Testis (tissue), 3 donors: ENCODE measurements around the gene ZBTB22. TPM values are rescaled to one million over a fixed set of nuclear protein-coding genes. Genes with fewer than 3 reads are reported as not detected.

ENCODE experiments used
- DNase-seq: peaks from one replicate; pipeline ENCODE4 v3.0.0-alpha.2; 2019
- H3K27ac ChIP-seq, 2 donors: fragments of 200-600 bp; sonication (generic); one replicate each; pipeline ENCODE4 v1.5.1; 2019
- H3K27me3 ChIP-seq: fragments of 200-600 bp; sonication (generic); one replicate; pipeline ENCODE4 v1.5.1; 2019
- H3K36me3 ChIP-seq: fragments of 200-600 bp; sonication (generic); one replicate; pipeline ENCODE4 v1.5.1; 2017; ENCODE audit warnings: low read depth; ENCODE audit errors: missing control alignments
- H3K4me1 ChIP-seq: fragments of 200-600 bp; sonication (generic); one replicate; pipeline ENCODE4 v1.5.1; 2019
- H3K4me3 ChIP-seq, 2 donors: fragments of 200-600 bp; sonication (generic); one replicate each; pipeline ENCODE4 v1.5.1; 2017 to 2019
- H3K9me3 ChIP-seq: fragments of 200-600 bp; sonication (generic); one replicate; pipeline ENCODE4 v1.5.1; 2017
- CTCF ChIP-seq, 3 experiments: fragments of 450-650 bp in 2 of 3; fragments of 200-600 bp in 1 of 3; sonication (generic) in 1 of 3; IDR thresholded peaks; one replicate each; pipeline ENCODE4 v1.5.1; 2016 to 2019; ENCODE audit warnings: antibody characterized with exemption in 3 of 3, mild to moderate bottlenecking in 2 of 3, moderate library complexity in 1 of 3
- POLR2A ChIP-seq: fragments of 450-650 bp; IDR thresholded peaks from one replicate; pipeline ENCODE4 v1.6.1; 2017; ENCODE audit warnings: antibody characterized with exemption, mild to moderate bottlenecking, moderate library complexity
- WGBS, 2 donors: methylation state at CpG; one replicate each; pipeline ENCODE4 v1.1.5; 2018; 5-methylcytosine and 5-hydroxymethylcytosine counted together
- intact Hi-C: fragments of 100-400 bp; cut with DNase I; formaldehyde crosslinking; loops from one replicate; pipeline ENCODE4 v1.15.1; 2023; ENCODE audit warnings: low total_unique reads
- microRNA-seq, 2 donors: library from miRNA; unstranded; fragments of <30 nt; microRNA quantifications; one replicate each; pipeline ENCODE4, GENCODE V29; 2016; ENCODE audit warnings: borderline number of aligned reads in 2 of 2, borderline replicate concordance in 1 of 2
- polyA plus RNA-seq: library from polyadenylated mRNA; stranded (reverse); fragments of 350-450 nt; fragmentation: Illumina TruSeq; extraction: RNeasy Lipid Tissue Mini Kit (QIAGEN cat#74804); gene quantifications from one replicate; pipeline ENCODE4 v1.2.3, GENCODE V29; 2014; ENCODE audit warnings: low read depth, low replicate concordance; ENCODE audit not compliant: insufficient read depth
- total RNA-seq, 2 donors: library from RNA; depleted of rRNA; stranded (reverse); fragments of >200 nt; gene quantifications; one replicate each; pipeline ENCODE4 v1.2.3, GENCODE V29; 2016

The ZBTB22 gene
- total and polyA plus RNA-seq, 3 donors from 2014 or later: 13.4 to 17.1 (median 15.2) TPM

DNA sequence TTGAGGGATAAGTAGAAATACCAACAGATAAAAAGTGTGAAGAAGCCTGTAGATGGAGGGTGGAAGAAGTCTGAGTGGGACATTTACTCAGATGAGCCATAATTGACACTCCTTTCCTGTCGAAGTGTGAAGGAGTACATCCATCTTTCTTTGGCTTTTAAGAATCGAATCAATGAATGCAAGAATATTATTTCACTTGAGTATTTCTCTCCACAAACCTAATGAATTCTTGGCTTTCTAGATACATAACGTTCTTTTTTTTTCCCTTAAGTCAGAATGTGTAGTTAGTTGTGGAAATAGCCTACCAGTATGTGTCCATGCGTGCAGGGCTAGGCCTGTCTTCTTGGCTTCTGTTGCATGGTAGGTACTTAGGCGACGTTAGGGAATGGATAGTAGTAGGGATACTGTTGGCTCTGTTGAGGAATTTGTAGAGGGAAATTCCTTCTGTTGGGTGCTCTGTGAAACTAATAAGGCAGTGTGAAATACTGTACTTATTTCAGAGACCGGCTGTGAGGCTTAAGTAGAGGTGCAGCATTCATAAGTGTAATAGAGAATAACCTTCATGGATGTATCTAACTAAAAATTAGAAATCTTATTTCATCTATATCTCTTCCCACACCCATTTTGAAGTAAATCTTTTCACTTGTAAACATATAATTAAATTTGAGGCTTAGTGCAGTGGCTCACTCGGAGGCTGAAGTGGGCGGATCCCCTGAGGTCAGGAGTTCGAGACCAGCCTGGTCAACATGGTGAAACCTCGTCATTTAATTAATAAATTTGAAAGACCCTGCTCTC is 44.2 kb downstream of the ZBTB22 start:
- H3K36me3 ChIP-seq: no peaks in the 10 kb centered on the region
- H3K4me3 ChIP-seq: no peak overlapping the region
- WGBS, 2 donors: 64 to 69% methylated on average over 11 of the region's 11 CpGs
- no peak for DNase-seq
- H3K9me3 ChIP-seq: no peaks in the 10 kb centered on the region
- H3K4me1 ChIP-seq: peaks cover 32% of the 10 kb centered on the region
- no peaks in the 10 kb centered on the region for H3K27me3 ChIP-seq
- no peak overlapping the region for H3K27ac ChIP-seq
- intact Hi-C loops: loop anchor here (2.0 kb wide), 1 partner anchor 15 kb away; the partner anchor contains the start of genes PFDN6 and WDR46
- TF ChIP-seq CTCF (IDR thresholded peaks at IDR 0.05) (no peak), POLR2A (no peak)

DNA sequence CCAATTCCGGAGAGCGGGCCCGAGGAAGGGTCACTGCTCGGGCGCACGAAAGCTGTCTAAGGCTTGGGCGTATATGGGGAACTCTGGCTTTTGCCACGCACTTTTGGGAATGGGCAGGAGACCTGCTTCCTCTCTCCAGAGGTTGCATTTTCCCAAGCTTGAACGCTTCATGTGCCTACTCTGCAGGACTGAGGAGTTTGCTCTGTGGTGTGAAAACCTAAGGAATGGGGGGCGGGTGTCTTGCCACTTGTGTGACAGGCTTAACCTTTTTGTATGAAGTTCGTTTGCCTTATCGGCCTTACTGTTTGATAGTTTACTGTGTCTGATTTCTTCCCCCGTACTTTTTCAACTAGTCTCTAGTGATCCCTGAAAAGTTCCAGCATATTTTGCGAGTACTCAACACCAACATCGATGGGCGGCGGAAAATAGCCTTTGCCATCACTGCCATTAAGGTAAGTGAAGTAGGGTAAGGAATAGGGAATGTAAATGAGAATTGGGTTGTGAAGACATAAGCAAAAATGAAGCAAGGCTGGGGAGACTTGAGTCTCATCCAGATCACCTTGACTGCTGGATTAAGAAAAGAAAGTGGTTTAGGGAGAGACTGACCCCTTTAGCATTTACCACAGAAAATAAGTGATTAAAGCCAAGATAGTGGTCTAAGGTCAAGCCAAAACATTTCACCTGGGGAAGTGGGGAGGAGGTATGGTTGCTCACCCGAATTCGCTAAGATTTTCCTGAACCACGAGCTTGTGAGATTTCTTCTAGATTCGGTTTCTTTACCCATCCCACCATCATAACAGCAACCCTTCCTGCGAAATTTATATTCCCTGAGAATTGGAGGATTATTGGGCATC is 45.0 kb downstream of the ZBTB22 start:
- no peaks in the 10 kb centered on the region for H3K36me3 ChIP-seq
- intact Hi-C loops: loop anchor here (2.0 kb wide), 1 partner anchor 16 kb away; the partner anchor contains the start of genes PFDN6 and WDR46
- peak overlapping the region; percentile 82 to 88 for H3K4me3 ChIP-seq
- H3K27me3 ChIP-seq: no peaks in the 10 kb centered on the region
- peak overlapping the region; percentile 85 to 91 for H3K27ac ChIP-seq
- 11 to 13% methylated on average over 20 to 22 of the region's 22 CpGs for WGBS, 2 donors
- DNase-seq: no peak
- TF ChIP-seq POLR2A (no peak), CTCF (IDR thresholded peaks at IDR 0.05) (no peak)
- H3K9me3 ChIP-seq: no peaks in the 10 kb centered on the region
- peaks cover 32% of the 10 kb centered on the region for H3K4me1 ChIP-seq

DNA sequence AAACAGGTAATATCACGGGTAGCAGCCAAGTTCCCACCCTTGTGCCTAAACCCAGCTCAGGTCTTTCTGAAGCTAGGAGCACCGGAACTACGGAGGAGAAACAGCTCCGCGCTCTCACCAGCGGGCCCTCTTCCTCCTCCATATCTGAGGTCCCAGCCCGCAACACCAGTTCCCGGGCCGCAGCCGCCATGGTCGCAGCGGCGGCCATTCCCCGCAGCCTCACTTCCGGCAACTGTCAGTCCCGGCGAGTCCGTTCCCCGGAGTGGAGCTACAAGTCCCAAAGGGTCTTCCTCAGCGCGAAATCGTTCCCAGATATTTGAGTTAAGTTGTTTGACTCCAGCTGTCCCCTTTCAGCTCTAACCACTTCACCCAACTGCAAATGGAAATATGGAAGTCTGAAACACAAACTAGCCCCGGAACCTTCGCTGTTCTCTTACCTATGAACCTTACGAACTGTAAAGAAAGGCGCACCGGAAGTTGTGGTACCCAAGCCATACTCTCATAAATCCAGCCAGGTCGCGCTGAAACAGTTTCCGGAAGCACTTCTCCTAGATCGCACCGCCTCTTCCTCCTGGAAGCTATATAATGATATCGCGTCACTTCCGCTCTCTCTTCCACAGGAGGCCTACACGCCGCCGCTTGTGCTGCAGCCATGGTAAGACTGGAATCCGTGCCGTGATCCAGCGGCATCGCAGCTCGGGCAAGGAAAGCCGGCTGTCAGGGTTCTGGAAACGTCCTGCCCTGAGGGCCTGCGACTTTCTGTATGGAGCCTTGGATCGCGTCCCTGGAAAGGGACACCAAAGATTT is 45.9 kb downstream of the ZBTB22 start, which contains the start of the genes RPS18 and VPS52:
Gene RPS18, plus strand, starts transcription at position 608 of the 807 bp plus-strand sequence. Its CDS starts 45 bp downstream, at position 653.
Gene VPS52, minus strand, starts transcription at position 409 of the 807 bp plus-strand sequence. Its CDS starts 201 bp downstream, at position 208.
- peak; percentile 99 for DNase-seq
- 0% methylated on average over 21 to 48 of the region's 48 CpGs for WGBS, 2 donors
- Histone ChIP-seq H3K4me3 (peak within 1 kb of the TSS; percentile 82 to 88), H3K4me1 (peaks cover 28% of the 10 kb centered on the region), H3K27ac (peak within 1 kb of the TSS; percentile 85 to 91), H3K27me3 (no peaks in the 10 kb centered on the region), H3K36me3 (no peaks in the 10 kb centered on the region), H3K9me3 (no peaks in the 10 kb centered on the region)
- peak in 1 of 3 experiments; percentile 6 for TF ChIP-seq CTCF (IDR thresholded peaks at IDR 0.05)
- TF ChIP-seq POLR2A: peak; percentile 96
- intact Hi-C loops: loop anchor here (2.0 kb wide), 1 partner anchor 17 kb away; the partner anchor contains the start of genes PFDN6 and WDR46

GRCh38 chr6:33271117-33271467 is 46.5 kb downstream of the ZBTB22 start:
- 1 to 3% methylated on average over 3 to 7 of the region's 7 CpGs for WGBS, 2 donors
- no peak for DNase-seq
- Histone ChIP-seq H3K4me1 (peaks cover 23% of the 10 kb centered on the region), H3K4me3 (peak overlapping the region; percentile 82 to 88), H3K27me3 (no peaks in the 10 kb centered on the region), H3K27ac (peak overlapping the region; percentile 85 to 91), H3K36me3 (no peaks in the 10 kb centered on the region), H3K9me3 (no peaks in the 10 kb centered on the region)
- TF ChIP-seq POLR2A: no peak
- intact Hi-C loops: no loop called here

Small RNA genes within 50 kb of the gene (microRNA-seq; reads per million reads assigned to microRNA genes)
- 0 reads per million in 2 donors for gene MIR6834
- 0 reads per million in 2 donors for gene MIR6873

Other genes with a start within 250 kb of the ZBTB22 start
- gene HLA-DPA1, start 244.1 kb downstream of the ZBTB22 start, total RNA-seq: 10 to 100 TPM; 26.5 to 48.9 TPM
- gene HLA-DPA1, start 244.1 kb downstream of the ZBTB22 start, polyA plus RNA-seq: 143 TPM
- gene HLA-DPB1, start 241.8 kb downstream of the ZBTB22 start, total RNA-seq: 10 to 100 TPM; 14.4 to 39.5 TPM
- 183 TPM for gene HLA-DPB1, start 241.8 kb downstream of the ZBTB22 start, polyA plus RNA-seq
- 1 to 10 TPM; 8.6 to 8.8 TPM for gene COL11A2, start 125.3 kb downstream of the ZBTB22 start, total RNA-seq
- gene COL11A2, start 125.3 kb downstream of the ZBTB22 start, polyA plus RNA-seq: 8.2 TPM
- 10 to 100 TPM; 42.9 to 47.3 TPM for gene RXRB, start 117.1 kb downstream of the ZBTB22 start, total RNA-seq
- 45.2 TPM for gene RXRB, start 117.1 kb downstream of the ZBTB22 start, polyA plus RNA-seq
- gene SLC39A7, start 116.9 kb downstream of the ZBTB22 start, total RNA-seq: 10 to 100 TPM; 79.1 to 85.7 TPM
- gene SLC39A7, start 116.9 kb downstream of the ZBTB22 start, polyA plus RNA-seq: 87.7 TPM
- 10 to 100 TPM; 25.4 to 26.3 TPM for gene HSD17B8, start 113.1 kb downstream of the ZBTB22 start, total RNA-seq
- 11.2 TPM for gene HSD17B8, start 113.1 kb downstream of the ZBTB22 start, polyA plus RNA-seq
- gene RING1, start 109.2 kb downstream of the ZBTB22 start, total RNA-seq: 10 to 100 TPM; 36.2 to 38.0 TPM
- gene RING1, start 109.2 kb downstream of the ZBTB22 start, polyA plus RNA-seq: 60.2 TPM
- 10 to 100 TPM; 71.0 to 85.0 TPM for gene VPS52, start 45.9 kb downstream of the ZBTB22 start, total RNA-seq
- gene VPS52, start 45.9 kb downstream of the ZBTB22 start, polyA plus RNA-seq: 87.1 TPM
- gene RPS18, start 45.7 kb downstream of the ZBTB22 start, total RNA-seq: 1,000 to 10,000 TPM in 1 of 2 donors, 100 to 1,000 TPM in 1; 685 to 1,953 TPM
- gene RPS18, start 45.7 kb downstream of the ZBTB22 start, polyA plus RNA-seq: 2,185 TPM
- 10 to 100 TPM; 18.0 to 18.3 TPM for gene B3GALT4, start 40.6 kb downstream of the ZBTB22 start, total RNA-seq
- 55.4 TPM for gene B3GALT4, start 40.6 kb downstream of the ZBTB22 start, polyA plus RNA-seq
- 10 to 100 TPM; 63.2 to 71.2 TPM for gene WDR46, start 28.5 kb downstream of the ZBTB22 start, total RNA-seq
- 61.6 TPM for gene WDR46, start 28.5 kb downstream of the ZBTB22 start, polyA plus RNA-seq
- 10 to 100 TPM; 45.5 to 56.2 TPM for gene PFDN6, start 28.1 kb downstream of the ZBTB22 start, total RNA-seq
- 123 TPM for gene PFDN6, start 28.1 kb downstream of the ZBTB22 start, polyA plus RNA-seq
- gene RGL2, start 18.8 kb downstream of the ZBTB22 start, total RNA-seq: 10 to 100 TPM; 42.8 to 46.2 TPM
- 52.7 TPM for gene RGL2, start 18.8 kb downstream of the ZBTB22 start, polyA plus RNA-seq
- gene TAPBP, start 3.7 kb downstream of the ZBTB22 start, total RNA-seq: 100 to 1,000 TPM in 1 of 2 donors, 10 to 100 TPM in 1; 76.5 to 128 TPM
- gene TAPBP, start 3.7 kb downstream of the ZBTB22 start, polyA plus RNA-seq: 34.6 TPM
- 10 to 100 TPM; 61.8 to 75.3 TPM for gene DAXX, start 5.2 kb upstream of the ZBTB22 start, total RNA-seq
- gene DAXX, start 5.2 kb upstream of the ZBTB22 start, polyA plus RNA-seq: 118 TPM
- 10 to 100 TPM; 19.8 to 22.5 TPM for gene KIFC1, start 74.1 kb upstream of the ZBTB22 start, total RNA-seq
- 20.2 TPM for gene KIFC1, start 74.1 kb upstream of the ZBTB22 start, polyA plus RNA-seq
- gene PHF1, start 93.3 kb upstream of the ZBTB22 start, total RNA-seq: 100 to 1,000 TPM; 184 to 218 TPM
- 216 TPM for gene PHF1, start 93.3 kb upstream of the ZBTB22 start, polyA plus RNA-seq
- 100 to 1,000 TPM; 139 to 146 TPM for gene CUTA, start 100.4 kb upstream of the ZBTB22 start, total RNA-seq
- 132 TPM for gene CUTA, start 100.4 kb upstream of the ZBTB22 start, polyA plus RNA-seq
- gene SYNGAP1, start 102.3 kb upstream of the ZBTB22 start, total RNA-seq: 10 to 100 TPM; 29.4 to 43.9 TPM
- gene SYNGAP1, start 102.3 kb upstream of the ZBTB22 start, polyA plus RNA-seq: 31.5 TPM
- 10 to 100 TPM; 15.2 to 15.7 TPM for gene ZBTB9, start 136.8 kb upstream of the ZBTB22 start, total RNA-seq
- gene ZBTB9, start 136.8 kb upstream of the ZBTB22 start, polyA plus RNA-seq: 16.9 TPM